Measurements from ENCODE around the gene NPLOC4.
"Not testable (repeated sequence)": the region's sequence is repeated elsewhere in the genome, so short reads cannot be mapped to it uniquely, and the experiment has no call there.

NPLOC4 gene

DNA sequence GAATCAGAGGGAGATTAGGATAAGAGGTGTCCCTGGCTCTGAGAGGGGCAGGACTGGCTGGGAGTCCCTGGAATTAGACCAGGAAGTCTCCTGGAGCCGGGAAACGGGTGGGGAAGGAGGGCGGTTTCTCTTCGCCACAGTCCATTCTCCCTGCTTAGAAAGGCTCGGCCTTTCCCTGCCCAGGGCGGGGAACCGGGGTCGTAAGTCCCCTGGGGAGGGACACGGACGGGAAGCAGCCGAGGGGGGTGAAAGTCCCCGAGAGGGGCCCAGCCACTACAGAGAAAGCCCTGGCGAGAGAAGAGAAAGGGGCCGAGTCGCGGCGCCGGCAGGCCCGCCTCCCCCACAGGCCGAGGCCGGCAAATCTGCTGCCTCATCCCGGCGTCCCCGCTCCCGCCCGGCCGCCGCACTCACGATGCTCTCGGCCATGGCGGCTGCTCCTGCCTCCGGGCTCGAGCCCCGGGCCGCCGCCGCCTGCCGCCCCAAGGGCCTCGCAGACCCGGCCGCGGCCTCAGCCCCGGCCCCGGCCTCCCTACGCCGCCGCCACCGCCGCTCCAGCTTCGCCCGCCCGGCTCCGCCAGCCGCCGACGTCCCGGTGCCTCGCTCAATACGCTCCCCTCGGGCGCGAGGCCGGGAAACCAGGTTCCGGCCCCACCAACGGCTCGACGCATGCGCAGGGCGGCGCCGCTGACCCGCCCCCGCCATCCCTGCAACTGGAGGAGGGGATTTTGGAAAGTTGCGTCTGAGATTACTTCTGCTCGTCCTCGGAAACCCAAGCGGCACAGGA lies at the start of gene NPLOC4, which contains the start of gene TSPAN10:
Gene NPLOC4, minus strand, starts transcription at position 608 of the 784 bp plus-strand sequence. Its CDS starts 182 bp downstream, at position 426.
Gene TSPAN10, plus strand, starts transcription at position 692 of the 784 bp plus-strand sequence. CDS start 5,217 bp downstream, outside the sequence.
- peak; percentile 73 to 87 (median 85) for DNase-seq (ENCODE audit: low read depth in 3 of 3)

DNA sequence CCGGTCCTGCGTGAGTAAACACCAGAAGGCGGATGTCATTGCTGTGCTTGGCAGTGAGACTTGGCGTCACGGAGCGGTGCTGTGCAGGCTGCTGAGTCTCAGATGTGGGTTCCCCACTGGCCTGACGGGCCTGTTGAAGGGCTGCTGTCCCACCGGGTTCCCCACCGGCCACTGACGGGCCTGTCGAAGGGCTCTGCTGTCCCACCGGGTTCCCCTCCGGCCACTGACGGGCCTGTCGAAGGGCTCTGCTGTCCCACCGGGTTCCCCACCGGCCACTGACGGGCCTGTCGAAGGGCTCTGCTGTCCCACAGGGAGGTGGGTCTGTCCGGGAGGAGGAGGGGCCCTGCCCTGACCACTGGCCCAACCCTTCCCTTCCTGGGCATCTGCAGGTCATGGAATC lies 49.7 kb upstream of the NPLOC4 start:
- no peak for DNase-seq (ENCODE audit: low read depth in 3 of 3)

DNA sequence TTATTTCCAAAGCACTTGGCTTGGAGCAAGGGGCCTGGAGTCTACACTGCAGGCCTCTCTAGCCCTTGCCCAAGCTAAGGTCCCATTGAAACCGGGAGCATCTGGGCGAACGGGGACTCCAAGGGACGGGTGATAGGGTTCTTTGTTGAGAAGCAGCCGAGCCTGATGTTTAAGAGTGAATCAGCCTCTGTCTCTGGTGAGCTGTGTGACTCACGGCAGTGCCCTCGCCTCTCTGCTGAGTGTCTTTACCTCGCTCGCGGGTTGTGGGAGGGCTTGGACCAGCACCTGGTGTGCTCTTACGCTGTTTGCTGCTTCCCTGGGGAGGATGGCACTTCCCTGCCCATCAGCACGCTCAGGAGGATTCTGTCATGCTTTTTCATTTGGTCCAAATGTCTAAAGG lies 48.2 kb upstream of the NPLOC4 start:
- peak; percentile 31 to 61 (median 45) for DNase-seq (ENCODE audit: low read depth in 3 of 3)

DNA sequence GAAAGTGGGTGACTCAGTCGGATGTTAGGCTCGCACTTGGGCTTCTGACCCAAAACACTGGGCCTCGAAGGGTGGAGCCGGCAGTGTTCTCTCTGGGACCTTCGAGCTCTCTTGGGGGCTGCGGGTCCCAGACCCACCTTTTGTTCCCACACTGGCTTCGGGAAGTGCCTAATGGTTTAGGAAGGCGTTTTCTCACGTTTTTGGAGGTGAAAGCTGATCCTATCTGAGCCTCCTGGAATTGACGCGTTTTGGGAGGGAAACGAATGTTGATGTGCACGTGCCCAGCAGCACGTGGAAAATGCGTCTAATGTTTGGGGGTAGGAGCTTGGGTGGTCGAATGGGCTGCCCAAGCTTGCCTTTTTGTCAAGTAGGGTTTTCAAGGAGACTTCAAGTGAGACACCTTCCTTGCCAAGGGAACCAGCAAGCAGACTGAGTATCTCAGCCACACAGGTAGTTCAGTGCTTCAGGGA lies 47.6 kb upstream of the NPLOC4 start:
- no peak for DNase-seq (ENCODE audit: low read depth in 3 of 3)

DNA sequence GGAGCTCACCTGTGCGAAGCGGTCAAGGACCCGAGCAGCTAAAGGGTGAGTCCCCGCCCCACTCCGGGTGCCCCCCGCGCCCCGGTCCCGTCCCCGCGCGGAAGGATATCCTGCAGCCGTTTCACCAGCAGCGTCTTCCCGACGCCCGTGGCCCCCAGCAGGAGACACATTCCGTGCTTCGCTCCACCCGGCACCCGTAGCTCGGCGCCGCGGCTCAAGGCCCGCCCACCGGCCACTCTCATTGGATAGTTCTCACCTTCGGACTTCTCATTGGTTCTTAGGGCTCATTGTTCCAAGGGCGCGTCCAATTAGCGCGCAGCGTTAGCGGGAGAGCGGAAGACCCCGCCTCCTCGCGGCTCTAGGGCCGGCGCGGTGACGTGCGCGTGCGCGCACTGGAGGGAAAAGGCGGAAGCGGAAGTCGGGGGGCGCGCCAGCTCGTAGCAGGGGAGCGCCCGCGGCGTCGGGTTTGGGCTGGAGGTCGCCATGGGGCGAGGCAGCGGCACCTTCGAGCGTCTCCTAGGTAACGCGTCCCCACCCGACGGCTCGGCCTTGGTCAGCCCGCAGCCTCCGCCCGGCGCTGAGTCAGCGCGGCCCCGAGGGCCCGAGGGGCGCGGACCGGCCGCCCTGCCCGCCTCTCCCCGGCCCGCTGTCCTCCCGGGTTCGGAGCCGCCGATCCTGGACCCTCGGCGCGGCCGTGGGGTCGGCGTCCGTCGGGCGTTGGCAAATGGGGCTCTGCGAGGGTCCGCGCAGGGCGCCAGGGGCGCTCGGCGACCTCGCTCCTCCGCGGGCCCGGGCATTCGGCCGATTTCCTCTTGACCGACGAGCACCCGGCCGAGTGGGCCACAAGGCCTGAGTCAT lies 46.9 kb upstream of the NPLOC4 start, which contains the start of the genes ARL16 and HGS:
Gene ARL16, minus strand, starts transcription at position 214 of the 858 bp plus-strand sequence. Its CDS starts 44 bp downstream, at position 170.
Gene HGS, plus strand, starts transcription at position 428 of the 858 bp plus-strand sequence. Its CDS starts 56 bp downstream, at position 484.
- peak; percentile 95 to 97 (median 95) for DNase-seq (ENCODE audit: low read depth in 3 of 3)

DNA sequence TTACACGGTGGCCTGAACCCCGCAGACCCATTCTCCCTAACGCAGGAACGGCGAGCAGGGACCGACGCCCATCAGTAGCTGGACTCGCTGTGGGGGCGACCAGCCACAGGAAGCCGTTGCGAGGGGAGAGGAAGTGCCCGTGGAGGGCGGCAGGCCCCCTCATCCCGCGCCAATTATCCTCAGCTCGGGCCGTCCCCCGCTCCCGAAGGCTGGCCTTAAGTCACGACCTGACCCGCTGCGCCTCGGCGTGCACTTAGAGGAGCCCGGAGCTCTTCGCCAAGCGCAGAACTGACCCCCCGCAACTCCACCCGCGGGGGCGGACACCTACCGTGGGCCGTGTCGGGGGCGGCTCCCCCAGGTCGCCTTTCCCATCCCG lies 46.3 kb upstream of the NPLOC4 start:
- DNase-seq (ENCODE audit: low read depth in 3 of 3), result no peak

DNA sequence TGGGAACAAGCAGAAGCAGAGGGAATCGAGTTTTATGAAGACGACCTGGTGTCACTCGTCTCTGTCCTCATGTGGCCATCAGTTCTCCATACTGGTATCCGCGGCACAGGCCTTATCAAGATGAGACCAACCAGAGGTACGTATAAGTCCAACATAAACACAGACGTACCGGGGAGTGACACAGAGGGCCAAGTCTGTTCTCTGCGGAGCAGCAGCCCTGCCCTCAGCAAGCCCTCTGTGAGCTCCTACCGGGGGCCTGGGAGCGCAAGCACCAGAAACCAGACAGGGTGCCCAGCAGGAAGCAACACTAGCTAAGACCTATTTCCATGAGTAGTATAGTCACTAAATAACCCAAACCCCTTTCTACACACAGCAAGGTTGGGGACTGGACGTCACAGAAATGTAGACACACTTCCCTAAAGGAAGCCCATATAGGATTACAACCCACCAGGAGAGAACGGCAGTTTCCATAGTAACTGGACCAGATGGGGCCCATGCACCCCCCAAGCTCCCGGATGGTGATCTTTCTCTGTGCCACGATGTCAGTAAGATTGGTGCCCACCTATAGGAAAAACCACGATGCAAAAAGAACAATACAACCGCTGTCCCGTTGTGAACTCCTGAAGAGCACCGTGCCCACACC lies 45.8 kb upstream of the NPLOC4 start:
- DNase-seq (ENCODE audit: low read depth in 3 of 3), result no peak

DNA sequence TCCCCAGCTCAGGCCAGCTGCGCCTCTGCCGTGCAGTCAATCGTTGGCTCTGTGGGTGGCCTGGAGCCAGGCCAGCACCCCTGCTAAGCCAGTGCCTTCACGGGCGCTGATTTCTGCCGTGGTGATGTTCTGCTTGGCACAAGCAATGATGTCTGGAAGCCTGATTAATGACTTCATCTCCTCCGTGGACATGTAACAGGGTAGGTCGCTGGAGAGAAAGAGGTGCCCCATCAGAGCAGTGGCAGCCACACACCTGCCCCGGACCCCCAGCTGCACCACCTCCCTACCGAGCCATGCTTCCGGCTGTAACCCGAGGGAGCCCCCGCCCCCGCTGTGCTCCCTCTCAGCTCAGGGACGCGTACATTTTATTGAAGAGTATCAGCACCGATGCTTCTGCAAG lies 44.8 kb upstream of the NPLOC4 start:
- no peak for DNase-seq (ENCODE audit: low read depth in 3 of 3)

DNA sequence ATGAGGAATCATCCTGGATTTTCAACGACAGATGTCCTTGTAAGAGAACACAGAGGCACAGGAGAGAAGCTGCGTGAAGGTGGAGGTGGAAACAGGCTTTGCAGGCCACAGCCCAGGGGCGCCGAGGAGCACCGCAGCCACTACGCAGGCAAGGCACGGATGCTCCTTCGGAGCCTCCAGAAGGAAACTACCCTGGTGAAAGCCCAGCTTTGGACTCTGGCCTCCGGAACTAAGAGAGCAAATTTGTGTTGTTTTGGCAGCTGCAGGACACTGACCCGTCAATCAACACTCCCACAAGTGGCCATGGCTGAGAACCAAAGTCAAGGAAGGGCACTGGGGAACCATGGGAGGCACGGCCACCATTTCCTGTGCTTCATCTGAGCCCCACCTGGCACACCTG lies 43.2 kb upstream of the NPLOC4 start:
- DNase-seq (ENCODE audit: low read depth in 3 of 3), result no peak

DNA sequence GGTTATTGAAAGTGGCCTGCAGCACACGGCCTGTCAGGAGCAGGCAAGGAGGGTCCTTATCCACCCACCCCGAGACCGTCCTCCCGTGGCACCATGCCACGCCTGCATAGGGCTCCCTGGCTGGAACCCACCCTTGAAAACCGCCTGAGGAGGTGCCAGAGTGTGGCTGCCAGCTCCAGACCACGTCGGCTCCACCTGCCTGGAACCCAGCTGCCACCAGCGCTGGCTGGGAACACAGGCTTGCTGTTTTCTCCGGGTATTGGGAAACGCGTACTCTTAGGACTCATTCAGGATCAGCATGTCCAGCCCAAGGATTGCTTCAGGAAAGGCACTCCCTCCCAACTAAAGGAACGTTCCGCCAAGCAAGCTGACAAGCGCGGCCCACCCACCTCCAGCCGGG lies 40.0 kb upstream of the NPLOC4 start:
- no peak for DNase-seq (ENCODE audit: low read depth in 3 of 3)

DNA sequence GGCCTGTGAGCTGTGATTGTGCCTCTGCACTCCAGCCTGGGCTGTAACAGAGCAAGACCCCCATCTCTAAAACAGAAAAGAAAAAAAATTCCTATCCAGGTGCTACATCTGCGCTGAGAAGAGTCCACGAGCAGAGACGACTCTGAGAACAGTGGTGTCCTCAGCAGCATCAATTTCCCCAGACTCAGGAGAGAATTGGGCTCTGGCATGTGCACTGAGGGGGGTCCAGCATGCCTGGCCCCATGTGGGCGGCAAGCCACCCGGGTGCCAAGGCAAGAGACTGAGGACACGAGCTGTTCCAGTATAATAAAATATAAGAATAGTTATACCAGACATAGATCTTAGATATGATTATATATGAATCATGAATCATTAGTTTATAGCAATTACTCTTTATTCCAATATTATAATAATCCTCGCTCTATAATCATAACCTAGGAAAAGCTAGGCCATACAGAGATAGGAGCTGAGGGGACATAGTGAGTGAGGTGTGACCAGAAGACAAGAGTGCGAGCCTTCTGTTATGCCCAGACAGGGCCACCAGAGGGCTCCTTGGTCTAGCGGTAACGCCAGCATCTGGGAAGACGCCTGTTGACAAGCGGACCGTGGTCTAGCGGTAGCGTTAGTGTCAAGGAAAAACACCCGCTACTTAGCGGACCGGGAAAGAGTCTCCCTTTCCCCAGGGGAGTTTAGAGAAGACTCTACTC lies 38.8 kb upstream of the NPLOC4 start:
- DNase-seq (ENCODE audit: low read depth in 3 of 3), result not testable (repeated sequence)

DNA sequence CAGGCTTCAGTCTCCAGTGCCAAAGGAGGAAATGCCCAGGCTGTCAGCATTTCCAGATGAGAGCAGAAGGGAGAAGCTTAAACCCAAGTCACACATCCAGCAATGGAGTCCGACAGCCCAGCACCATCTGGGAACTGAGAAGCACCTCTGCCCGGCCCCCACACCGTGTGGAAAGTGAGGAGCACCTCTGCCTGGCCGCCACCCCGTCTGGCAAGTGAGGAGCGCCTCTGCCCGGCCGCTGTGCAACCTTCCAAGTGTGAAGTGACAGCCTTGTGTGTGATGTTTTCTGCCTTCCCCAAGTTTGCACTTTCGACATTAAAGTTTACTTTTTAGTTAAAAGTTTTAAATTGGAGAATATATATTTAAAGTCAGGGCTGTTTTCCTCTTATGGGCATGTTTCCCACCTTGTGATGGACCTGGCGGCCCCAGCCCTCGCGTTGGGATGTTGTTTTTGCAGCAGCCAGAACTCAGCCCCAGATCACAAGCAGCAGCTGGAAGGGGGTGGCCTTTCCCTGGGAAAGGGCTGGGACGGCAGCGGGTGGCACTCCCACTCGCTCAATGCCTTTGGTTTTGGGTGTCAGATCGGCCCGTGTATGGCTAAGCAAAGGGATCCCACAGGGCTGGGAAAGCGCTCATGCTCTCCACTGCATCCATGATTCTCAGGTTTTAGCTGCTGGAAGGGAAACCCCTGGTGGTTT lies 36.8 kb upstream of the NPLOC4 start:
- no peak for DNase-seq (ENCODE audit: low read depth in 3 of 3)

DNA sequence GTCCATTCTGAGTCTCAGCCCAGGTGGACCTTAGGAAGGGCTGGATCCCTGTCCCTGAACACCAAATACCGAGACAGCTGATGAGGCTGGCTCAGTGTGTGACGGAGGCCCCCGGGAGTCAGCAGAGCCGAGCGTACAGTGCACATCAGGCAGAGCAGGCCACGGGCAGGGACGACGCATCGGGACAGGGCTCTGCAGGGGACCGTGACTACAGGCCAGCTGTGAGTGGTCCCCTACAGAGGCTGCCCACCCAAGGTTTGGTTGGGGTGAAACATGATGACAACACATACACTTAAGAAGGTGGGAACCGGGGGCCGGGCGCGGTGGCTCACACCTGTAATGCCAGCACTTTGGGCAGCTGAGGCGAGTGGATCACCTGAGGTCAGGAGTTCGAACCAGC lies 36.0 kb upstream of the NPLOC4 start:
- no peak for DNase-seq (ENCODE audit: low read depth in 3 of 3)

DNA sequence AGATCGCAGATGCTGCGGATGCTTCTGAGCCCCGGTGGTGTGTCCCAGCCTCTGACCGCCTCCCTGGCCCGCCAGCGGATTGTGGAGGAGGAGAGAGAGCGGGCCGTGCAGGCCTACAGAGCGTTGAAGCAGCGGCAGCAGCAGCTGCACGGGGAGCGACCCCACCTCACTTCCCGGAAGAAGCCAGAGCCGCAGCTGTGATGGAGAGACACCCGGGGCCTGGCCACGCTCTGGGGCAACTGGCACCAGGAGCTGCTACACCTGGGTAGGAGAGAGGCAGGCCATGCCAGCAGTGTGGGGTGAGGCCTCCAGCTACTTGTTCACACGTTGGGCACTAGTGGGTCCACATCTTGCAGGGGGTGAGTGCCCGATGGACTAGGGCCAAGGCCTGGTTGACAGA lies 35.6 kb upstream of the NPLOC4 start:
- DNase-seq (ENCODE audit: low read depth in 3 of 3), result no peak

DNA sequence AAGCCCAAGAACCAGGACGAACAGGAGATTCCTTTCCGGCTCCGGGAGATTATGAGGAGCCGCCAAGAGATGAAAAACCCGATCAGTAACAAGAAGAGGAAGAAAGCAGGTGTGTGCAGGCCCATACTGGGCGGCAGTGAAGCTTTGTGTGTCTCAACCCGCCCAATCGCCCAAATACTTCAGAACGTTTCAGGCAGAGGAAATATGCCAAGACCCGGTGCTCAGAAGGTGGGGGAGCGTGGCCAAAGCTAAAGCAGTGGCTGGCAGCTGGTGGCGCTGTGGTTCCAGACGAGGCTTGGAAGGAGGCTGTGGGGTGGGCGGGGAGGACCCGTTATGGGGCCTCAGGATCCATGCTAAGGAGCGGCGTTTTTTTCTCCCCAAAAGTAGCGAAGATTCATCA lies 30.8 kb upstream of the NPLOC4 start:
- DNase-seq (ENCODE audit: low read depth in 3 of 3), result no peak

DNA sequence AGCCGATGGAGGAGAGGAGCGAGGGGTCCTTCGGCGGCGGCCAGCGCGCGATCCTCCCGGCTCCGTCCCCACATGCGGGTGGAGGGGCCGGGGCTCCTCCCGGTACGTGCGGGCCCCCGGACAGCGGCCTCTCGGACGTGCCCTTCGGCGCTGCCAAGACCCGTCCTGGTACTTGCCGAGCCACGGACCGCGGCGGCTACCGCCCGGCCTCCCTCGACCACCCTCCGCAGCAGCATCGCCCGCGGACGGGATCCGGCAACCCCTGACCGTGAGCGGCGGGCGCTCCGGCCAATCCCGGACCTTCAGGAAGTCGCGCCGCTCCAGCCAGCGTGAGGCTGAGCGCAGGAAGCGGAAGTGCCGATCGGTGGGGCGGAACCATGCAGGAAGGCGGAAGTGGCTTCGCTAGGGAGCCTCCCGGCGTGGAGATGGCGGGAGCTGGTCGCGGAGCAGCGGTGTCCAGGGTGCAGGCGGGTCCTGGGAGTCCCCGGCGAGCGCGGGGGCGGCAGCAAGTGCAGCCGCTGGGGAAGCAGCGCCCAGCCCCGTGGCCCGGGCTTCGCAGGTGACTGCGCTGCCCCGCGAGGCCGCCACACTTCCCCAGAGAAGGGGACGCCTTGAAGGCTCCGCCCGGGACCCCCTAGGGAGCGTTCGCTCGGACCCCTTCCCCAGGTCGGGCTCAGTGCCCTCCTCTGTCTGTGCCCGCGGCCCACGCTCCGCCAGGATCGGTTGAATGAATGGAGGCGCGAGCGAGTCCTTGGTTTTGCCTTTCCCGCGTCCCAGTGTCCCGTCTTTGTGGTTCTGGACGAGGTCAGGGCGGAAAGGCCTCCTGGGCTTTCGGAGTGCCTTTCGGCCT lies 29.7 kb upstream of the NPLOC4 start, which contains the start of the genes CCDC137 and OXLD1:
Gene CCDC137, plus strand, starts transcription at position 396 of the 850 bp plus-strand sequence. Its CDS starts 30 bp downstream, at position 426.
Gene OXLD1, minus strand, starts transcription at position 264 of the 850 bp plus-strand sequence. Its CDS starts 28 bp downstream, at position 236.
- DNase-seq (ENCODE audit: low read depth in 3 of 3), result peak; percentile 85 to 94 (median 87)

DNA sequence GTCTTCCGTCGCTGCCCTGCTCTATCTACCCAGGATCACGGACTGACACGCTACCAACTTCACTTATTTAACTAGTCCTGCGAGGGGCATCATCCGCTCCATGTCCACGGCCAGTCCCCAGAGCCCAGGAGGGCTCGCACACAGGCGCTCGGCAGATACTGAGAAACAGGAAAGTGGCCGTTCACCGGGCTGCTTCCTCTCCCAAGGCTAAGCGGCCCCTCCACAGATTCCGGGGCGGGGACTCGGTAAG lies 29.1 kb upstream of the NPLOC4 start:
- DNase-seq (ENCODE audit: low read depth in 3 of 3), result no peak

DNA sequence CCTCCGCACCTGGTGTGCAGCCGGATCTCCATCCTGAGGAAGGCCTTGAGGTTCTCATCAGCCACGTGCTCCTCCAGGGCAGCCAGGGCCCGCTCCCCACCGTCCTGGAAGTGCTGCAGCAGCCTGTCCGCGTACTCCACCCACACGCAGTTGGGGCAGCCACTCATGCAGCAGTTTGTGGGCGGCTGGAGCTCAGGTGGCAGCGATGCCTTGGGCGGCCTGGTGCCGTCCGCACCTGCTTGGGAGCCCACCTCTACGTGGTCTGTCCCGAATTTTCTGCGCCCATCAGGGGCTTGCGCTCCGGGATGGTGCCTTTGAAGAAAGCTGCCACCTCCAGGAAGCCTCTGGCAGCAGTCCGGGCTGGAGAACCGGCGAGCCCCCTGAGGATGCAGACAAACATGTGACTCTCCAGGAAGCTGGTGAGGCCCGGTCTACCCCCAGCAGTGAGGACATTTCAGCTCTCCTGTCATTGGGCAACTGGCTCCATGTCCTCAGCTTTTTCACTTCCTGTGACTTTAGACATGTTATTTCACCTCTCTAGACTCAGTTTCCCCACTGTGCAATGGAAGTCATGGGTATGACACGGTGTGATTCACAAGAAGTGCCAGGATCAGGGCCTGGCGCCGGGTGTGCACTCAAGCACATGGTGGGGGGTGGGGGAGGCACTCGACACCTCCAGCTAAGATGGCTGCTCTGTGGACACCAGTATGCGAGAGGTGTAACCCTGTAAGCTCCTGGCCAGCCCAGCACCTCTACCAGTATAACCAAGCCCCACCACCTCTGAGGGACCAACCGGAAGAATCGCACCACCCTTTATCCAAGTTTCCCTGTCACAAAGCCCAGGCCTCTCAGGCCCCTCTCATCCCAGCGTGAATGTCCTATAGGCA lies 28.5 kb upstream of the NPLOC4 start:
- peak; percentile 41 to 70 (median 47) for DNase-seq (ENCODE audit: low read depth in 3 of 3)

DNA sequence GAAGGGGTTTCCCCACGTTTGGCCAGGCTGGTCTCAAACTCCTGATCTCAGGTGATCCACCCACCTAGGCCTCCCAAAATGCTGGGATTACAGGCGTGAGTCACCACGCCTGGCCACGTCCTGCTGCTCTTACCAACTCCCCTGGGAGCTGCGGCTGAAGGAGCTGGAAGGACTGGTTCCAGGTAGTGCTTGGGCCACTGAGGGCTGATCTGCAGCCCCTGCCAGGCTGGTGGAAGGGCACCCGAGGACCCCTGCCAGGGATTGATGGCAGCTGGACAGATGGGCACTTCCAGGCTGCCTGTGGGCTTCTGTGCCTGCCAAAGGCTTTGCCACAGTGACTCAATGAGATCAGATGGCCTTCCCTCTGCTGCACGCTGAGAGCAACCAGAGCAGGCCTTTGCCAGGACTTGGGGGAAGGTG lies 27.1 kb upstream of the NPLOC4 start:
- no peak for DNase-seq (ENCODE audit: low read depth in 3 of 3)
